Left lung (tissue), 10 donors: ENCODE results near the gene PRKG1. TPM values are rescaled to one million over a fixed set of nuclear protein-coding genes. Genes with fewer than 3 reads are reported as not detected.

ENCODE experiments used
- ATAC-seq: fragments of 200-7000 bp; cut with Tn5 transposase; one replicate; pipeline ENCODE4 v1.9.1; 2020; ENCODE audit warnings: moderate library complexity
- DNase-seq, 4 donors: peaks; one replicate each; pipeline ENCODE4 v3.0.0-alpha.2; 2013 to 2020
- H3K27ac ChIP-seq, 2 donors: fragments of 200-600 bp; sonication (generic) in 1 of 2; one replicate each; pipeline versions ENCODE4 v1.5.0 to v1.8.0; 2020 to 2021
- H3K27me3 ChIP-seq, 2 donors: fragments of 200-600 bp; sonication (generic) in 1 of 2; one replicate each; pipeline versions ENCODE4 v1.5.0 to v1.8.0; 2020 to 2021
- H3K36me3 ChIP-seq, 2 donors: fragments of 200-600 bp; sonication (generic) in 1 of 2; one replicate each; pipeline versions ENCODE4 v1.5.0 to v1.8.0; 2020 to 2021
- H3K4me1 ChIP-seq, 2 donors: fragments of 200-600 bp; one replicate each; pipeline ENCODE4 v1.8.0; 2021
- H3K4me3 ChIP-seq, 2 donors: fragments of 200-600 bp; sonication (generic) in 1 of 2; one replicate each; pipeline versions ENCODE4 v1.5.0 to v1.8.0; 2020 to 2021; ENCODE audit warnings: mild to moderate bottlenecking in 1 of 2
- H3K9me3 ChIP-seq, 2 donors: fragments of 200-600 bp; sonication (generic) in 1 of 2; one replicate each; pipeline versions ENCODE4 v1.5.0 to v1.8.0; 2020 to 2021
- intact Hi-C, 2 donors: fragments of 100-400 bp; cut with DNase I; formaldehyde crosslinking; loops; one replicate each; pipeline versions ENCODE4 v1.11.2 to v1.14.2; 2022
- polyA plus RNA-seq, 6 donors: library from polyadenylated mRNA; unstranded; fragments of 120-200 nt; gene quantifications; one replicate each; pipeline ENCODE4 v1.2.1, GENCODE V29; 2013; ENCODE audit not compliant: insufficient read length in 6 of 6
- total RNA-seq, 2 donors: library from RNA; stranded (reverse); fragmentation: NEBNext Ultra II Directional; extraction: Animal tissue kit (Norgen Biotek cat#: 25700); gene quantifications; one replicate each; pipeline ENCODE4 v1.2.1, GENCODE V29; 2021
- TF ChIP-seq, protein P1 (sequence below), 2 donors: fragments of 200-600 bp; sonication (generic) in 1 of 2; IDR thresholded peaks; one replicate each; pipeline versions ENCODE4 v1.5.0 to v1.8.0; 2021; ENCODE audit warnings: antibody characterized with exemption in 2 of 2
- donor health status: DM: no; HTN: yes; CAD: no.
- donor health status: DM: no; HTN: no; CAD: no.

PRKG1 gene
- total and polyA plus RNA-seq, 8 donors = 15.6 to 29.0 (median 17.8) TPM

- H3K9me3 ChIP-seq = no peaks in the 10 kb centered on the region
- ATAC-seq (no peak), DNase-seq (no peak)
- H3K27me3 ChIP-seq = no peaks in the 10 kb centered on the region
- no peaks in the 10 kb centered on the region for H3K4me1 ChIP-seq
- no peak overlapping the region for H3K4me3 ChIP-seq
- H3K27ac ChIP-seq = no peak overlapping the region
- intact Hi-C loops = no loop called here
- TF ChIP-seq, protein P1, sequence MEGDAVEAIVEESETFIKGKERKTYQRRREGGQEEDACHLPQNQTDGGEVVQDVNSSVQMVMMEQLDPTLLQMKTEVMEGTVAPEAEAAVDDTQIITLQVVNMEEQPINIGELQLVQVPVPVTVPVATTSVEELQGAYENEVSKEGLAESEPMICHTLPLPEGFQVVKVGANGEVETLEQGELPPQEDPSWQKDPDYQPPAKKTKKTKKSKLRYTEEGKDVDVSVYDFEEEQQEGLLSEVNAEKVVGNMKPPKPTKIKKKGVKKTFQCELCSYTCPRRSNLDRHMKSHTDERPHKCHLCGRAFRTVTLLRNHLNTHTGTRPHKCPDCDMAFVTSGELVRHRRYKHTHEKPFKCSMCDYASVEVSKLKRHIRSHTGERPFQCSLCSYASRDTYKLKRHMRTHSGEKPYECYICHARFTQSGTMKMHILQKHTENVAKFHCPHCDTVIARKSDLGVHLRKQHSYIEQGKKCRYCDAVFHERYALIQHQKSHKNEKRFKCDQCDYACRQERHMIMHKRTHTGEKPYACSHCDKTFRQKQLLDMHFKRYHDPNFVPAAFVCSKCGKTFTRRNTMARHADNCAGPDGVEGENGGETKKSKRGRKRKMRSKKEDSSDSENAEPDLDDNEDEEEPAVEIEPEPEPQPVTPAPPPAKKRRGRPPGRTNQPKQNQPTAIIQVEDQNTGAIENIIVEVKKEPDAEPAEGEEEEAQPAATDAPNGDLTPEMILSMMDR (IDR thresholded peaks at IDR 0.05) = no peak
- H3K36me3 ChIP-seq = no peaks in the 10 kb centered on the region
Measured at GRCh38 chr10:51291961-51292360, 217.7 kb downstream of the PRKG1 start.

DNA sequence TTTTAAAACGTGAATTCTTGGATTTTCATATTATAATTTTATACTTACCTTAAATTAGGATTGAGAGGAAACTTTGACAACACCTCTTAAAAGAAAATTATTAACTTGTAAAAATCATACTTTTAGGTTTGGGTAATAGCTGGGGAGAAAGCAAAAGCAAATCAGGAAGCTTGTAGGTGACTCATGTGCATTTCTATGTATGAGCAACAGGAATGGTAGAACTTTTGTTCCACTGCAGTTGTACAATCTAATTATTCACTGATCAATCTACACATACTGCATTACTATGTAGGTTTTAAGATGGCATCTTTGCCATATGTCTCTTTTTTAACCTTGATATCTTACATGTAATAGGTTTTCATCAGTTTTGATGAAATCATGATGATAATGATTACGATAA is 223.2 kb downstream of the PRKG1 start:
- H3K27ac ChIP-seq = no peak overlapping the region
- DNase-seq = no peak
- no peaks in the 10 kb centered on the region for H3K36me3 ChIP-seq
- H3K4me3 ChIP-seq = no peak overlapping the region
- no peaks in the 10 kb centered on the region for H3K27me3 ChIP-seq
- TF ChIP-seq, protein P1 (IDR thresholded peaks at IDR 0.05) = no peak
- H3K9me3 ChIP-seq = no peaks in the 10 kb centered on the region
- intact Hi-C loops = no loop called here
- ATAC-seq = no peak
- H3K4me1 ChIP-seq = peaks cover 0 to 3% of the 10 kb centered on the region in 2 donors

DNA sequence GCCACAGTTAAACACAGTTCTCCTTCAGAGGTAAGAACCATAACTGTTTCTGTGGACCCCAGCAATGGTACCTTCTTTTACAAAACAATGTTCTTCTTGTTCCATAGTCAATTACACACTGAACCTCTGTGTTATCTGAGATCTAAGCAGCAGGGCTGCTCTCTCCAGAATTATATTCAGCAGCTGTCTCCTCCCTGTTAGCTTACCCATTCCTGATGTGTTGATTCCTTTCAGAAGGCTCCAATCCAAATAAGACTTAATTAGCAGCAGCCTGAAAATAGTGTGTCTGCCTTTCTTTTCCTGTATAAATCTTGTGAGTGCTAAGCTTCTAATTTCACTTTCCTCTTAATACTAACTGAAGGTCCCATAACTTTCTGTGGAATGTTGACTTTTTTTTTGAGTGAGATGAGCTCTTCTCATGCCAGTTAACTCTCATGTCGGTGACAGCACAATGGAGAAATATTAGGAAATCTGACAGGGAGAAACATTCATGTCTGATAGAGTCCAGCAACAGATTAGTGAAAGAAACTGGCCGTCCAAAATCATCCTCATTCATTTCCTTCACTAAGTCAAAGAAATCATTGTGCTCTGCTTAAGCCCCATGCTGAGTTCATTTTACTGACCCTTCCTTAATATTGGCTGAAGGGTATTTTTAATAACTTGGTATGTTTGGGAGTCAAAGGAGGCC is 226.5 kb downstream of the PRKG1 start:
- TF ChIP-seq, protein P1 (IDR thresholded peaks at IDR 0.05) = no peak
- H3K27ac ChIP-seq = peak overlapping the region in 1 of 2 donors; percentile 4
- ATAC-seq = no peak
- no peak for DNase-seq
- intact Hi-C loops = no loop called here
- H3K27me3 ChIP-seq = no peaks in the 10 kb centered on the region
- no peak overlapping the region for H3K4me3 ChIP-seq
- peaks cover 0 to 3% of the 10 kb centered on the region in 2 donors for H3K4me1 ChIP-seq
- no peaks in the 10 kb centered on the region for H3K36me3 ChIP-seq
- no peaks in the 10 kb centered on the region for H3K9me3 ChIP-seq

DNA sequence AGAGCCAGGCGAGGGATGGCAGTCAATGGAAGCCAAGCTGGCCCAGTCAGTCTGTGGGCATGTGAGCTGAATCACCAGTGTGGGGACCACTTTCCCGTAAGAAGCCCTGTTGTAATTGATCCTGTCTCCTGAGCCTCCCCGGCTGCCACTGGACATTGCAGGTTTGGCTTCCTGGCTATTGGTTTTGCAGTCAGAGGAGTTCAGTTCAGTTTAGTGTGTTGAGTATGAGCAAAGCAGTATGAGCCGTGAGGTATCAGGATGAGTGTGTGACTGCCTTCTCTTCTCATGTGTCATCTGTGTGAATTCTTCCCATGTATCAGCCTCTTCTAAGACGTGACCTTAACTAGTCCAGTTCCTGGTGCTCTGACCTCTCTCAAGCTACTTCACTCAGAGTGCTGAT is 227.4 kb downstream of the PRKG1 start:
- peaks cover 0 to 3% of the 10 kb centered on the region in 2 donors for H3K4me1 ChIP-seq
- TF ChIP-seq, protein P1 (IDR thresholded peaks at IDR 0.05) = no peak
- H3K27me3 ChIP-seq = no peaks in the 10 kb centered on the region
- ATAC-seq (peak; percentile 35), DNase-seq (no peak)
- intact Hi-C loops = no loop called here
- H3K27ac ChIP-seq = peak overlapping the region in 1 of 2 donors; percentile 20
- H3K9me3 ChIP-seq = no peaks in the 10 kb centered on the region
- H3K4me3 ChIP-seq = no peak overlapping the region
- no peaks in the 10 kb centered on the region for H3K36me3 ChIP-seq

DNA sequence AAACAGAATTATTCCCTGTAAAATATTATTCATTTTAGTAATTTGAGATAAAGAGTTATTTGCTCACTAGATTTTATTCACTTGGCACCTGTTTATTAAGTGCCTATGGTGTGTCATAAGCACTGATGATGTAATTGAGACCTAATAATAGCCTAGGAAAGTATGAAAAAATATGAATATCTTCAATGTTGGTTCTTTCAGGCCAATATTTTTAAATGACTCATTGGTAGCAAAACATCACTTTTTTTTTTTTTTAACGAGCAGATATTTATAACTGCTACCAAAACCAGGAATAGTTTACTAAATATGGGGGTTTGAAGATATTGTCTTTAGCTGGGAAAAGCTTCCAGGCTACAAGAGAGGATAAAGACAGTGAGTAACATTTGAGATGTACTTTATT is 228.0 kb downstream of the PRKG1 start:
- Histone ChIP-seq H3K4me3 (no peak overlapping the region), H3K27me3 (no peaks in the 10 kb centered on the region), H3K9me3 (no peaks in the 10 kb centered on the region), H3K36me3 (no peaks in the 10 kb centered on the region), H3K4me1 (peaks cover 0 to 3% of the 10 kb centered on the region in 2 donors), H3K27ac (peak overlapping the region in 1 of 2 donors; percentile 42)
- ATAC-seq (no peak), DNase-seq (no peak)
- intact Hi-C loops = no loop called here
- TF ChIP-seq, protein P1 (IDR thresholded peaks at IDR 0.05) = no peak
